Measurements from ENCODE around the gene CAMK4. TPM values are rescaled to one million over a fixed set of nuclear protein-coding genes. Genes with fewer than 3 reads are reported as not detected.

Gene CAMK4
- total RNA-seq (107 TPM), polyA plus RNA-seq (30.7 TPM)
- long read RNA-seq, donor 1, full-length matches to known transcripts = 1 of 1 reads
- long read RNA-seq, donor 1, partial matches to known transcripts = 0 of 1 reads
- long read RNA-seq, donor 1, other reads (novel, unspliced or antisense) = 0 of 1 reads
- long read RNA-seq, donor 2 = 0 reads
- long read RNA-seq, donor 3, full-length matches to known transcripts = 34 of 51 reads
- long read RNA-seq, donor 3, partial matches to known transcripts = 17 of 51 reads
- long read RNA-seq, donor 3, other reads (novel, unspliced or antisense) = 0 of 51 reads
- long read RNA-seq, donor 4, full-length matches to known transcripts = 13 of 18 reads
- long read RNA-seq, donor 4, partial matches to known transcripts = 5 of 18 reads
- long read RNA-seq, donor 4, other reads (novel, unspliced or antisense) = 0 of 18 reads
- long read RNA-seq, donor 5, full-length matches to known transcripts = 42 of 48 reads
- long read RNA-seq, donor 5, partial matches to known transcripts = 6 of 48 reads
- long read RNA-seq, donor 5, other reads (novel, unspliced or antisense) = 0 of 48 reads
- long read RNA-seq, donor 6, full-length matches to known transcripts = 19 of 68 reads
- long read RNA-seq, donor 6, partial matches to known transcripts = 5 of 68 reads
- long read RNA-seq, donor 6, other reads (novel, unspliced or antisense) = 44 of 68 reads
- long read RNA-seq, donor 7, full-length matches to known transcripts = 35 of 68 reads
- long read RNA-seq, donor 7, partial matches to known transcripts = 33 of 68 reads
- long read RNA-seq, donor 7, other reads (novel, unspliced or antisense) = 0 of 68 reads
- long read RNA-seq, donor 8, full-length matches to known transcripts = 7 of 7 reads
- long read RNA-seq, donor 8, partial matches to known transcripts = 0 of 7 reads
- long read RNA-seq, donor 8, other reads (novel, unspliced or antisense) = 0 of 7 reads
- long read RNA-seq, donor 9, full-length matches to known transcripts = 27 of 32 reads
- long read RNA-seq, donor 9, partial matches to known transcripts = 5 of 32 reads
- long read RNA-seq, donor 9, other reads (novel, unspliced or antisense) = 0 of 32 reads
- long read RNA-seq, donor 10, full-length matches to known transcripts = 20 of 26 reads
- long read RNA-seq, donor 10, partial matches to known transcripts = 0 of 26 reads
- long read RNA-seq, donor 10, other reads (novel, unspliced or antisense) = 6 of 26 reads

DNA sequence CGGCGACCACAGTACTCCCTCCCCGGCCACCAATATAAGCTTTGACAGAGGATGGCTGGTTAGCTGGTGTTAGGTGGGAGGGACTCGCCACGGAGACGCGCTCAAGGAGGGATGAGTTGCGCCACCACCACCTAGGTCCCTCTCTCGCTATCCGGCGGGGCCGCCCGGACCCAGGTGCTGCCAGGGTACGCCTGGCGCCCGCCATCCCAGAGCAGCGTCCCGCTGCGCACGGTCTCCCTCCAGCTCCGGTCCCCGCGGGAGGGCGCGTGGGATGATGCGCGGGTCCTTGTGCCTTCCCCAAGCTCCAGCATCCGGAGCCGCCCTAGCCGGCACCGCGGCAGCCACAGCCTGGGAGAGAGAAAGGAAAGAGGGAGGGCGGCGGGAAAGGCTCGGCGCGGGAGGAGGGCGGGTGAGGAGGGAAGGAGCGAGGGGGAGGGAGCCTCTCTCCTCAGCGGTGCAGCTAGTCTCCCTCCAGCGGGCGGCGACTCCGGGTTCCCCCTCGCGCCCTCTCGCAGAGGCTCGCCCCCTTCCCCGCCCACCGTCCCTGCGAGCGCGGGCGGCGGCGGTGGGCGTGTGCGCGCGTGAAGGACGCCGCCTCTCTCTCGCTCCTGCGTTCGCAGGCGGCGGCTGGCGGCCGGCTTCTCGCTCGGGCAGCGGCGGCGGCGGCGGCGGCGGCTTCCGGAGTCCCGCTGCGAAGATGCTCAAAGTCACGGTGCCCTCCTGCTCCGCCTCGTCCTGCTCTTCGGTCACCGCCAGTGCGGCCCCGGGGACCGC, at the start of gene CAMK4:
Gene CAMK4 (plus strand): TSS at position 598 of the 774 bp plus-strand sequence. CDS start 100 bp downstream, at position 698.
- Histone ChIP-seq H3K4me3 (ENCODE audit: low read length in 2 of 2) (peak within 1 kb of the TSS; percentile 64 to 96), H3K27me3 (ENCODE audit: control insufficient read depth in 2 of 2, insufficient read depth in 1 of 2, low read length in 1 of 2) (peaks cover 0 to 5% of the 10 kb centered on the region in 2 donors), H3K27ac (ENCODE audit: low read depth in 1 of 2, low read length in 1 of 2) (peak within 1 kb of the TSS; percentile 92 to 98), H3K36me3 (ENCODE audit: control insufficient read depth in 2 of 2, insufficient read depth in 2 of 2, low read length in 1 of 2) (no peaks in the 10 kb centered on the region), H3K9me3 (ENCODE audit: control insufficient read depth in 2 of 2, insufficient read depth in 1 of 2, low read length in 1 of 2) (no peaks in the 10 kb centered on the region), H3K4me1 (ENCODE audit: control insufficient read depth in 2 of 2, insufficient read depth in 2 of 2, low read length in 2 of 2) (peaks cover 19 to 25% of the 10 kb centered on the region in 2 donors)
- under 1% methylated on average over 89 of the region's 89 CpGs for WGBS
- peak in 5 of 9 donors; percentile 74 to 94 (median 86) for DNase-seq (ENCODE audit: low read depth in 6 of 9, low spot score in 9 of 9)

DNA sequence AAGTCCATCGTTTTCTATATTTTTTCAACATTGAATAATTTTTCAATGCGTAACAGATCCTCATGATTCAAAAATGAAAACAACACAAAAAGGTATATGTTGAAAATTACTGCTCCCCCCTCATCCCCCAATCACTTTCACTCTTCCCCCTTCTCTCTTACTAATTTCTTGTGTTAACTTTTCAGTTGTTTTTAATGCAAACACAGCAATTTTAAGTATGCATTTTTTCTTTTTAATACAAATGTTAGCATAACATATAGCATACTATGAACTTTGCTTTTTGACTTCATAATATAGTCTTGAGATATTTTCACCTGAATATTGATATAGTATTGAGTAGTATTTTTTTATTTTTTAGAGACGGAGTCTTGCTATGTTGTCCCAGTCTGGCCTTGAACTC, 41.1 kb upstream of the CAMK4 start:
- Histone ChIP-seq H3K27me3 (ENCODE audit: control insufficient read depth in 2 of 2, insufficient read depth in 1 of 2, low read length in 1 of 2) (no peaks in the 10 kb centered on the region), H3K4me3 (ENCODE audit: low read length in 2 of 2) (no peak overlapping the region), H3K36me3 (ENCODE audit: control insufficient read depth in 2 of 2, insufficient read depth in 2 of 2, low read length in 1 of 2) (no peaks in the 10 kb centered on the region), H3K27ac (ENCODE audit: low read depth in 1 of 2, low read length in 1 of 2) (no peak overlapping the region), H3K4me1 (ENCODE audit: control insufficient read depth in 2 of 2, insufficient read depth in 2 of 2, low read length in 2 of 2) (no peaks in the 10 kb centered on the region), H3K9me3 (ENCODE audit: control insufficient read depth in 2 of 2, insufficient read depth in 1 of 2, low read length in 1 of 2) (no peaks in the 10 kb centered on the region)
- no peak for DNase-seq (ENCODE audit: low read depth in 6 of 9, low spot score in 9 of 9)
- WGBS = 96% methylated on average over 3 of the region's 3 CpGs

DNA sequence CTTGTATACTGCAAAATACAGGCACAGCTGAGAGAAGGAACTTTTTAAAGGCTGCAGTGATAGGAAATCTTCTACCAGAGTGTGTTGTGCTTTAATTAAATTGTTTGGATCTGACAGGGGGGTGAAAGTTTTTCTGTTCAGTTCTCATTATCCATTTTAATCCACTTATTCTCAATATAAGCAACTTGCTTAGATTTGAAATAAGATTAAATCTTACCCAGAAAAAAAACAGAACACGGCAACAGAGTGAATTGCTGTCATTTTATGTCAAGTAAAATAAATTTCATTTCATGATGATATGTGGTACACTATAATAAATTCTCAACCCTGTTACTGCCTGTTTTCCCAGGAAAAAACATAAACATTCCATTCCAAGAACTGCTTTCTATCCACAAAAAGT, 37.1 kb upstream of the CAMK4 start:
- H3K4me1 ChIP-seq (ENCODE audit: control insufficient read depth in 2 of 2, insufficient read depth in 2 of 2, low read length in 2 of 2) = no peaks in the 10 kb centered on the region
- H3K27ac ChIP-seq (ENCODE audit: low read depth in 1 of 2, low read length in 1 of 2) = no peak overlapping the region
- DNase-seq (ENCODE audit: low read depth in 6 of 9, low spot score in 9 of 9) = no peak
- no peak overlapping the region for H3K4me3 ChIP-seq (ENCODE audit: low read length in 2 of 2)
- no peaks in the 10 kb centered on the region for H3K27me3 ChIP-seq (ENCODE audit: control insufficient read depth in 2 of 2, insufficient read depth in 1 of 2, low read length in 1 of 2)
- H3K36me3 ChIP-seq (ENCODE audit: control insufficient read depth in 2 of 2, insufficient read depth in 2 of 2, low read length in 1 of 2) = no peaks in the 10 kb centered on the region
- WGBS = 86% methylated on average over 1 of the region's 1 CpG
- no peaks in the 10 kb centered on the region for H3K9me3 ChIP-seq (ENCODE audit: control insufficient read depth in 2 of 2, insufficient read depth in 1 of 2, low read length in 1 of 2)

DNA sequence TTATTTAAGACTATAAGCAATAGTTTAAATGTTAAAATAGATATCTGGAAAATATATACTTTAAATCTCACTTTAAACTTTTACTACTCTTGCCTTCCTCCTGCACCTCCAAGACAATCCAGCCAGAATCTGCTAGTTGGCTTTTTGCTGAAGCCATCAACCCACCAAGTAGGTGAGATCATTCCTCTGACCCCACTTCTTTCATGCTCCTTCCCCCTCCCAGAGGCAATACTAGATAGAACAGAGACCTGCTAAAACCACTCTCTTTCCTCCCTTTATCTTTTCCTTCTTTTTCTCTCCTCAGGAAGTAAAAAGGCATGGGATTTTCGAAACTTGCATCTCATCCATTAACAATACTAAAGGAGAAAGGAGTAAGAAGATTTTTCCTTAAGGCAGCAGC, 30.1 kb upstream of the CAMK4 start:
- Histone ChIP-seq H3K4me1 (ENCODE audit: control insufficient read depth in 2 of 2, insufficient read depth in 2 of 2, low read length in 2 of 2) (no peaks in the 10 kb centered on the region), H3K9me3 (ENCODE audit: control insufficient read depth in 2 of 2, insufficient read depth in 1 of 2, low read length in 1 of 2) (no peaks in the 10 kb centered on the region), H3K36me3 (ENCODE audit: control insufficient read depth in 2 of 2, insufficient read depth in 2 of 2, low read length in 1 of 2) (no peaks in the 10 kb centered on the region), H3K4me3 (ENCODE audit: low read length in 2 of 2) (no peak overlapping the region), H3K27ac (ENCODE audit: low read depth in 1 of 2, low read length in 1 of 2) (no peak overlapping the region), H3K27me3 (ENCODE audit: control insufficient read depth in 2 of 2, insufficient read depth in 1 of 2, low read length in 1 of 2) (peaks cover 0 to 5% of the 10 kb centered on the region in 2 donors)
- WGBS = 78% methylated on average over 1 of the region's 1 CpG
- no peak for DNase-seq (ENCODE audit: low read depth in 6 of 9, low spot score in 9 of 9)

DNA sequence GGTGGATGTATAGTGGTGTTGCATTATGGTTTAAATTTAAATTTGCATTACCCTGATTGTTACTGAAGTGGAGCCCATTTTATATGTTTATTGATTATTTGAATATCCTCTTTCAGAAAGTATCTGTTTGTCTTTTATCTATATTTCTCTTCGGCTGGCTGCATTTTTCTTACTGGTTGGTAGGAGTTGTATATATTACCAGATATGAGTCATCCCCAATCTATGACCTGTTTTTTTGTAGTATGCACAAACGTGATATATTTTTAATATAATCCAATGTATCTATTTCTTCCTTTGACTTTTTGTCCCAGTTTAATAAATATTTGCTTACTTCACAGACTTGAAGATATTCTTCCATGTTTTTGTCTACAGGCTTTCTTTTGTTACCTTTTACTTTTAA, 29.3 kb upstream of the CAMK4 start:
- Histone ChIP-seq H3K27ac (ENCODE audit: low read depth in 1 of 2, low read length in 1 of 2) (no peak overlapping the region), H3K4me1 (ENCODE audit: control insufficient read depth in 2 of 2, insufficient read depth in 2 of 2, low read length in 2 of 2) (no peaks in the 10 kb centered on the region), H3K4me3 (ENCODE audit: low read length in 2 of 2) (no peak overlapping the region), H3K36me3 (ENCODE audit: control insufficient read depth in 2 of 2, insufficient read depth in 2 of 2, low read length in 1 of 2) (no peaks in the 10 kb centered on the region), H3K9me3 (ENCODE audit: control insufficient read depth in 2 of 2, insufficient read depth in 1 of 2, low read length in 1 of 2) (no peaks in the 10 kb centered on the region), H3K27me3 (ENCODE audit: control insufficient read depth in 2 of 2, insufficient read depth in 1 of 2, low read length in 1 of 2) (peaks cover 0 to 5% of the 10 kb centered on the region in 2 donors)
- WGBS = 92% methylated on average over 2 of the region's 2 CpGs
- DNase-seq (ENCODE audit: low read depth in 6 of 9, low spot score in 9 of 9) = no peak

DNA sequence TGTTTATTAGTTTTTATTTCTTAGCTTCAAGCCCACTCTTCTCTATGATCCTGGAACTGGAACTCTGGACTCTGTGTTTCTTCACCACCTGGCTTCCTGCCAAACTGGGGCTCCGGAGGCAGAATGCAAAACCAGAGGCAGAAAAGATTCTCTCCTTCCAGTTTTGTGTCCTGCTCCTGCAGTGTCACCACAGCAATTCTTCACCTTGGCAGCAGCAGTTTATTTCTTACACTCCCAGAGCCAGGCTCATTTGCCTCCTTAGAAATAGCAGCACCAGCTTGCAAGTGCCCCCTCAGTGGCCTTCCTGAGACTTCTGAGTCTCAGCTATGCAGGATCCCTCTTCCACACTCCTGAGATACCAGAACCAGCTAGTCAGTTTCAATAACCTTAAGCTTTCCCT, 26.7 kb upstream of the CAMK4 start:
- no peak overlapping the region for H3K4me3 ChIP-seq (ENCODE audit: low read length in 2 of 2)
- H3K27ac ChIP-seq (ENCODE audit: low read depth in 1 of 2, low read length in 1 of 2) = no peak overlapping the region
- H3K27me3 ChIP-seq (ENCODE audit: control insufficient read depth in 2 of 2, insufficient read depth in 1 of 2, low read length in 1 of 2) = peaks cover 0 to 5% of the 10 kb centered on the region in 2 donors
- DNase-seq (ENCODE audit: low read depth in 6 of 9, low spot score in 9 of 9) = no peak
- no peaks in the 10 kb centered on the region for H3K9me3 ChIP-seq (ENCODE audit: control insufficient read depth in 2 of 2, insufficient read depth in 1 of 2, low read length in 1 of 2)
- H3K36me3 ChIP-seq (ENCODE audit: control insufficient read depth in 2 of 2, insufficient read depth in 2 of 2, low read length in 1 of 2) = no peaks in the 10 kb centered on the region
- 31% methylated on average over 1 of the region's 1 CpG for WGBS
- no peaks in the 10 kb centered on the region for H3K4me1 ChIP-seq (ENCODE audit: control insufficient read depth in 2 of 2, insufficient read depth in 2 of 2, low read length in 2 of 2)

DNA sequence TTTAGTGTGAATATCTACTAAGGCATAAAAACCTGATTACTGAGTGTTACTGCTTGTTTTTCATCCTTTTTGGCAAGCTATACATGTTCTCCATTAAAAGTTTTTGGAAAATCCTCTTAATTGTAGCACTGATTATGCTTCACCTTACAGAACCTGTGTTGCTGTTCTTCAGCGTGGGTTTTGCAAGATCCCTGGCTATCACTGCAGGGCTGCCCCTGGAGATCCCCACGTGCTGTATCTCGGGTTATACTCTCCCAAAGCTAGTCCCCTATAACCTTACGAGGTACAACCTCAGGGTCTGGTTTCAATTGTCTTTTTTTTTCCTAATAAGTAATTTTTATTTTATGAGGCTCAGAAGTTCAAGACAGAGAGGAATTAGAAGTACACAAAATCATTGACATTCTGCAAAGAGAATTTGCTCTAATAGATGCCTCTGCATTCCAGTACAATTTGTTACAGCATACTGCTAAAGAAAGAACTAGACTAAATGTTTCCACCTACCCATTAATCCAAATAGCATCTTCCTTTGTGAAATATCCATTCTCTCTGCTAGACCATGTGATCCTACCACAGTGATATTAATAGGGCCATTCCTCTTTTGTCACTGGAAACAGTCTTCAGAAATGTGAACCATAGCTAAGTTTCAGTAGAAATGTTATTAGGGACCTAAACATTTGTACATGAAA, 25.8 kb upstream of the CAMK4 start:
- H3K27me3 ChIP-seq (ENCODE audit: control insufficient read depth in 2 of 2, insufficient read depth in 1 of 2, low read length in 1 of 2) = peaks cover 0 to 5% of the 10 kb centered on the region in 2 donors
- H3K36me3 ChIP-seq (ENCODE audit: control insufficient read depth in 2 of 2, insufficient read depth in 2 of 2, low read length in 1 of 2) = no peaks in the 10 kb centered on the region
- H3K4me3 ChIP-seq (ENCODE audit: low read length in 2 of 2) = no peak overlapping the region
- DNase-seq (ENCODE audit: low read depth in 6 of 9, low spot score in 9 of 9) = no peak
- H3K27ac ChIP-seq (ENCODE audit: low read depth in 1 of 2, low read length in 1 of 2) = no peak overlapping the region
- no peaks in the 10 kb centered on the region for H3K9me3 ChIP-seq (ENCODE audit: control insufficient read depth in 2 of 2, insufficient read depth in 1 of 2, low read length in 1 of 2)
- no peaks in the 10 kb centered on the region for H3K4me1 ChIP-seq (ENCODE audit: control insufficient read depth in 2 of 2, insufficient read depth in 2 of 2, low read length in 2 of 2)
- 86% methylated on average over 4 of the region's 4 CpGs for WGBS

DNA sequence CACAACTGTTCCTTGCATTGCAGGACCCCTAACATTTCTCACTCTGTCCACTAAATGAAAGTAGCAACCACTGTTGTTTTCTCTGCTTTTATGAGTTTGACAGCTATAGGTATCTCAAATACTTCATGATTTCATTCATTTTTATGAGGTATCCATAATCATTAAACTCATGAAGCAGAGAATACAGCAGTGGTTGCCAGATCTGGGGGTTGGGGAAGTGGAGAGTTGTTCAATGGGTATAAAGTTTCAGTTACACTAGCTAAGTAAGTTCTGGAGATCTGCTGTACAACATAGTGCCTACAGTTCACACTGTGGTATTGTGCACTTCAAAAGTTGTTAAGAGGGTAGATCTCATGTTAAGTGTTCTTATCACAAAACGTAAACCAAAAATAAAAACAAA, 23.4 kb upstream of the CAMK4 start:
- H3K9me3 ChIP-seq (ENCODE audit: control insufficient read depth in 2 of 2, insufficient read depth in 1 of 2, low read length in 1 of 2) = no peaks in the 10 kb centered on the region
- no peak overlapping the region for H3K4me3 ChIP-seq (ENCODE audit: low read length in 2 of 2)
- 84% methylated on average over 1 of the region's 1 CpG for WGBS
- H3K27me3 ChIP-seq (ENCODE audit: control insufficient read depth in 2 of 2, insufficient read depth in 1 of 2, low read length in 1 of 2) = peaks cover 0 to 5% of the 10 kb centered on the region in 2 donors
- no peak overlapping the region for H3K27ac ChIP-seq (ENCODE audit: low read depth in 1 of 2, low read length in 1 of 2)
- H3K4me1 ChIP-seq (ENCODE audit: control insufficient read depth in 2 of 2, insufficient read depth in 2 of 2, low read length in 2 of 2) = no peaks in the 10 kb centered on the region
- no peaks in the 10 kb centered on the region for H3K36me3 ChIP-seq (ENCODE audit: control insufficient read depth in 2 of 2, insufficient read depth in 2 of 2, low read length in 1 of 2)
- no peak for DNase-seq (ENCODE audit: low read depth in 6 of 9, low spot score in 9 of 9)
